ENCODE measurements around the gene PRSS27.

Gene PRSS27
- 0.11 to 0.94 (median 0.34) reads per million in 18 experiments for total RNA-seq

GRCh38 chr16:2720064-2720457, at the start of gene PRSS27:
Gene PRSS27, minus strand, starts transcription at chr16:2720224. Its CDS starts 64 bp downstream, at chr16:2720160.
- DNase-seq = no peak

DNA sequence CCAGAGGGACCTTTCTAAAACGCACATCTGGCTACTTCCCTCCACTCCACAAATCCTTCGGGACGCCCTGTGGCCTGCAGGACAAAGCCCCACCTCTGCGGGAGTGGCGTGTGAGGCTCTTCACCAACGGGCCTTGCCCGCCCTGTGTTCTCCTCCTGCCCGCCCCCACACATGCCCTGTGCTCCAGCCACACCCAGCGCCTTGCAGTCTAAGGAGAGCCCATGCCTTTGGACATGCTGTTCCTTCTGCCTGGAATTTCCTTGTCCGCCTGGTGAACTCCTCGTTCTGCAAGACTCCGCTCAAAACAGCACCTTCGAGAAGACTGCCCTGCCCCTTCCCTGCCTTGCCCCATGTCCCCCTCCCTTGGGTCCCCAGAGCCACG, 49.6 kb upstream of the PRSS27 start:
- no peak for DNase-seq

GRCh38 chr16:2769100-2769529, 49.1 kb upstream of the PRSS27 start:
- DNase-seq = no peak

DNA sequence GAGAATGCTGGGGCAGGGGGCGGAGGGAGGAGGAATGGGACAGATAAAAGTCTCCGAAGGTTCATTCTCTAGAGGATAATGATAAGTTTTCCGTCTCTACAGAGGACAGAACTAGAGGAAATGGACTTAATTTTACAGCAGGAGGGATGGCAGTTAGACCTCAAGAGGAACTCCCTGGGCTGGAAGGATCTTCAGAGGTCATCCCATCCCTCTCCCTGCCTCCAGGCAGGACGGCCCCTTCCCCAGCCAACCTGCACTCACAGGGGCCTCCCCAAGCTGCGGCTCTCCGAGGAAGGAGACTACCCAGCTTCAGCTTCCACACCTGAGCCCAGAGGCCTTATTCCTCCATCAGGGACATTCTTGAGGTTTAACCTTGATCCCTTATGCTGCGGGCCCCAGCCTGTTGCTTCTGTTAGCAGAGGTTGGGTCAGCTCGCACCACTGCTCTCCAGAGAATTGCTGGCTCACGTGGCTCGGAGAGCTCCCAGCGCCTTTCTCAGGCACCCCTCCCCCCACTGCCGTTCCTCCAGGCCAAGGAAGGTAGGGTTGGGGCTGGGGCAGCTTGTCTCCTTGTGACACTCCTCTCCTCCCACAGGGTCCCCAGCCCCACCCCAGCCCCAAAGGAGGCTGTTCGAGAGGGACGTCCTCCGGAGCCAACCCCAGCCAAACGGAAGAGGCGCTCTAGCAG, 48.5 kb upstream of the PRSS27 start:
- DNase-seq = no peak

- no peak for DNase-seq
Observed at GRCh38 chr16:2767891-2768290, 47.9 kb upstream of the PRSS27 start.

- DNase-seq = no peak
Observed at GRCh38 chr16:2767140-2767731, 47.2 kb upstream of the PRSS27 start.

DNA sequence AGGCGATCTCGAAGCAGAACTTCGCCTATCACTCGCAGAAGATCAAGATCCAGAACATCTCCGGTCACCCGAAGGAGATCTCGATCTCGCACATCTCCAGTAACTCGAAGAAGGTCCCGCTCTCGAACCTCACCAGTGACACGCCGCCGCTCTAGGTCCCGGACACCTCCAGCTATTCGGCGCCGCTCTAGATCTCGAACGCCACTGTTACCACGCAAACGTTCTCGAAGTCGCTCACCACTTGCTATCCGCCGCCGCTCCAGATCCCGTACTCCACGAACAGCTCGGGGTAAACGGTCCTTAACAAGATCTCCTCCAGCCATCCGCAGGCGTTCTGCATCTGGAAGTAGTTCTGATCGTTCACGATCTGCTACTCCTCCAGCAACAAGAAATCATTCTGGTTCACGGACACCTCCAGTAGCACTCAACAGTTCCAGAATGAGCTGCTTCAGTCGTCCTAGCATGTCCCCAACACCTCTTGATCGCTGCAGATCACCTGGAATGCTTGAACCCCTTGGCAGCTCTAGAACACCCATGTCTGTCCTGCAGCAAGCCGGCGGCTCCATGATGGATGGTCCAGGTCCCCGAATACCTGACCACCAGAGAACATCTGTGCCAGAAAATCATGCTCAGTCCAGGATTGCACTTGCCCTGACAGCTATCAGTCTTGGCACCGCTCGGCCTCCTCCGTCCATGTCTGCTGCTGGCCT, 46.6 kb upstream of the PRSS27 start:
- DNase-seq = no peak

- DNase-seq = no peak
Observed at GRCh38 chr16:2765462-2766404, 45.7 kb upstream of the PRSS27 start.

GRCh38 chr16:2764718-2765117, 44.7 kb upstream of the PRSS27 start:
- no peak for DNase-seq

GRCh38 chr16:2763173-2763572, 43.1 kb upstream of the PRSS27 start:
- no peak for DNase-seq

- no peak for DNase-seq
Observed at GRCh38 chr16:2762711-2763110, 42.7 kb upstream of the PRSS27 start.

- no peak for DNase-seq
Observed at GRCh38 chr16:2761886-2762583, 42.0 kb upstream of the PRSS27 start.

DNA sequence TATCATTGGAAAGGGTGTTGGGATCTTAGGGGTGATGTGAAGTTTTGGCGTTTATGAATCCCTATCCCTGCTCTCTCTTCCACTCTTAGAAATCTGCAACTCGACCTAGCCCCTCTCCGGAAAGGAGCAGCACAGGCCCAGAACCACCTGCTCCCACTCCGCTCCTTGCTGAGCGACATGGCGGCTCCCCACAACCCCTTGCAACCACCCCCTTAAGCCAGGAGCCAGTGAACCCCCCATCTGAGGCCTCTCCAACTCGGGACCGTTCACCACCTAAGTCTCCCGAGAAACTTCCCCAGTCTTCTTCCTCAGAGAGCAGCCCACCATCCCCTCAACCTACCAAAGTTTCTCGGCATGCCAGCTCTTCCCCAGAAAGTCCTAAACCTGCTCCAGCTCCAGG, 41.4 kb upstream of the PRSS27 start:
- no peak for DNase-seq

DNA sequence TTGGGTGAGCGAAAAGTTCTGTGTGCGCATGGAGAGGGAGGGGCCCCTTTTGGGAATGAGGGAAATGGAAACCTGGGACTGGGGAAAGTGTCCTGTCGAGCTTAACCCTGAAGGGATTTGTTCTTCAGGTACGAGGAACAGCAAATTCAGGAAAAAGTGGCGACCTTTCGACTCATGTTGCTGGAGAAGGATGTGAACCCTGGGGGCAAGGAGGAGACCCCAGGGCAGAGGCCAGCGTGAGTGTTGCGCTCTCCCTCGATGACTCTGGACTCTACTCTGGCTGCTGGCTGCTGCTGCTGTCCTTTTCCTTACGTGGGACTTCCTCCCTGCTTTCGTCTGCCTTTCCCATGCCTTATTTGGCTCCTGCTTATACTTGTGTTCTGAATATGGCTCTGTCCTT, 37.3 kb upstream of the PRSS27 start:
- DNase-seq = no peak

GRCh38 chr16:2756288-2757015, 36.4 kb upstream of the PRSS27 start:
- DNase-seq = no peak

GRCh38 chr16:2755158-2755557, 35.1 kb upstream of the PRSS27 start:
- DNase-seq = no peak

DNA sequence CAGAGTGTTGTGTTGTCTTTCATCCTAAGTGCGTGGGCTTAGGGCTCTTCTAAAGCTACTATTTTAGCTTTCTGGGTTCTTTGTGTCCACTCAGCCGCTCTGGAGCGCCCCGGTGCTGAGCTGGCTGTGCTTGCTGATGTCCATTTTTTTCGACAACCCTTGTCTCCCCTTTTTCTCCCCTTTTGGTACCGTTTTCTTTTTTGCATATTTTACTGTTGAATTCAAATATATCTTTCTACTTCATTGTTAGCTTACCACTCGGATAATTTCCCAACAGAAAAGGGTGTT, 33.7 kb upstream of the PRSS27 start:
- DNase-seq = peak in 1 of 2 donors; percentile 47

DNA sequence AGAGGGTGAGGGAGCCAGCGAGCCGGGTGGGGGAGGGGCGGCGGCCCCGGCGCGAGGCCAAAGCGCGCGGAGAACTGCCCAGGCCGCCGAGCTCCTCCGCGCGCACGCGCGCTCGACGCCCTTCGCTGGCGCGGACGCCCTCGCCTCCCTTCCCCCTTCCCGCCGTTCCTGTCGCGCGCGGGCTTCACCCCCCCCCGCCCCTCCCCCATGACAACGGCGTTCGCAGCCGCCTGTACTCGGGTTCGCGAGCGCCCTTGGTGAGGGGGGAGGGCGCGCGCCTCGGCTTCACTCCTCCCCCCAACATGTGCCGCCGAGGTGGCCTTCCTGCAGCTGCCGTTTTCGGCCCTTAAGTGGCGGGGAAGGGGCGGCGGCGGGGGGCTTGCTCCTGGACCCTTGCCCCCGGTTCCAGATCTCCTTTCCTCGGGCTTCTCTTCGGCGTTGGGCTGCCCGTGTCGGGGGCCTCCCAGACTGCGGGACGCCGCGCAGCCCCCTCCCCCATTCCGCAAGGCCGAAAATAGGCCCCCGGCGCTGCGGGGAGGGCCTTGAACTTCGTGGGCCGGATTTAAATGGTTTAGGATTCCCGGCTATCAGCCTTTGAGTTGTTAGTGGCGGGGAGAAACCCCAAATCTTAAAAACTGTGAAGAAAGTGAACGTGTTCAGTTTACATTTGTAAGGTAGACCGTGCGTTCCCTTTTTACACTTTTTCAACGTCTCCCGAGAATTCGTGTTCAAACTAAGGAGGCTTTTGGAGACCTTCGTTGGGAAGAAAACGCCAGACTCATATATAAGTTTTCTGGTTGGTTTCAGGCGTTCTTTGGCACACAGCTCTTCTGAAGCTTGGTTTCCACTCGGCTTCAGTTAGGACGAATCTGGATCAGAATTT, 33.1 kb upstream of the PRSS27 start:
- peak; percentile 75 to 81 for DNase-seq

GRCh38 chr16:2752035-2752849, 32.2 kb upstream of the PRSS27 start, which contains the start of gene SRRM2:
Gene SRRM2, plus strand, starts transcription at chr16:2752638. Its CDS starts 3,727 bp downstream, at chr16:2756365.
- peak; percentile 95 to 98 for DNase-seq
